GM19043 (cell line): Measurements from ENCODE around the gene AFF1.
"Not testable (repeated sequence)": the region's sequence is repeated elsewhere in the genome, so short reads cannot be mapped to it uniquely, and the experiment has no call there.

Experiments used
- ATAC-seq: cut with Tn5 transposase; IDR thresholded peaks from one replicate; pipeline ENCODE4 v1.9.1; 2021; ENCODE audit warnings: low read depth; ENCODE audit not compliant: unreplicated experiment

AFF1 gene

GRCh38 chr4:87050596-87050995 lies 115.8 kb downstream of the AFF1 start:
- no peak for ATAC-seq

- no peak for ATAC-seq
Measured at GRCh38 chr4:87051121-87051713, 116.4 kb downstream of the AFF1 start.

DNA sequence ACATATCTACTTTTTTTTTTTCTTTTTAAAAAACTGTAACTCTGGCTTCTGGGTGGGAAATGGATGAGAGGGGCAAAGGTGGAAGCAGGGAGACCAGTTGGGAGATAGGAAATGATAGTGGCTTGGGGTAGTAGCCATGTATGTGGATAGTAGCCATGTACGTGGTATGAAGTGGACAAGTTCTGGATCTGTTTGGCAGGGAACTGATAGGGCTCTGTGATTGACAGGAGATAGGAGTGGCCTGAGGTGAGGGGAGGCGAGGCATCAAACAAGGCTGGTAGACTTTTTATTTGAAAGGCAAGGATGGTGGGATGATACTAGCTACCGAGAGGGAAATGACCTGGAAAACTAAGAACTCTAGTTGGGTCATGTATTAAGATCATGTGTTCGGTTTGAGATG lies 117.8 kb downstream of the AFF1 start:
- no peak for ATAC-seq

DNA sequence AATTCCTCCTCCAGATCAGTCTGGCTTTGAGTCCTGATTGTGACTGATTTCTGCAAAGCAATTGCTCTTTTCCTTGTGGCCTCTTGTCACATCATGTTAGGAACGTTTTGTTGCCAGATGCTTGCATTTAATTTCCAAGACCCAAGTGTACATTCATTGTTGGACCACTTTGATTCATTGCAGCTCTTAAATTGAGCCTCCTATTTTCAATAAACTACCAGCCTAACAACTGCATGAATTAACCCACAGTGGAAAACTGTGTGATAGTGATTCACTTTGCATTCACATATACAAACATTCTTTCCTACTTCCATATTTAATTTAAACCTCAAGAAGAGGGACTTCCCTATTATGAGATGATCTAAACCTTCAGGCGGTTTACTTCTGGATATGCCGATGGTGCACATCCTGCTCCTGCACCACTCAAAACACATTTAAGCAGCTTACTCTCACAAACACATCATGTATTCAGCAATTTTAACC lies 118.4 kb downstream of the AFF1 start:
- ATAC-seq: no peak

DNA sequence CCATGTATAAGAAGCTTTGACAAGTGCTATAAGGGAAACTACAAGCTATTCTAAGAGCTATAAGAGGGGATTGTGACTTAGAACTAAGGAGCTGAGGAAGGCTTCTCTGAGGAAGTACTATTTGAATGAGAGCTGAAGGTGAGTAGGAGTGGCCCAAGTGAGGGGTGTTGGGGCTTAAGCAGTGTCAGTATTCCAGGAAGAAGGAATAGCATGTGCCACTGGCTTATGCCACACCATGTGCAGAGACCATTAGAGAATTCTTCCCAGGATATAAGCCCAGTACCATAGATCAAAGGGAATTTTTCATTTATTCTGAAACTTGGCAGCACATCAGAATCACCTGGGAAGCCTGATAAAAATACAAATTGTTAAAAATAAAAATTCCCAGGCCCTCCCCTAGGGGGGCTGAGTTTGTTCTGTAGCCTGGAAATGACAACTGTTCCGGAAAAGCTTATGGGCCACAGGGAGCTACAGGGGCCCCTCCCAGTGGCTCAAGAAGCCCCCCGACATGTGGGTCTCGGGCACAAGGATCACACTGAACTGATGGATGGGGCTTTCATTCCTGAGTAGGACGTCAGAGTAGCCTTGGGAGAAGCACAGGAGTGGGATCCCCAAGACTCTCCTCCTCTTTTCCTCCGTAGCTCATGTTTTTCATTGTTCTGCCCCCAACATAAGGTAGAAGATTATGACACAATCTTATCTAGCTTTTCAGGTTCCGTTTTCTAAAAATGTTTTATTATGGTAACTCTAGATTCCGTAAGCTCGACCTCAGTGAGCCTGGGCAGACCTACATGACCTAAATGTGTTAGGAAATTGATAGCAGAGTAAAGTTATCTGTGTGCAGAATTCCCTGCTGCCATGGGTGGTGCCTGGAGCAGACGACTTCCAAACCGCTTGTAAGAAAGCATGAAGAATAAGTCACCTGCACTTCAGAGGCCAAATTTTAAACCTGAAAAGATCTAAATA lies 119.3 kb downstream of the AFF1 start:
- no peak for ATAC-seq

DNA sequence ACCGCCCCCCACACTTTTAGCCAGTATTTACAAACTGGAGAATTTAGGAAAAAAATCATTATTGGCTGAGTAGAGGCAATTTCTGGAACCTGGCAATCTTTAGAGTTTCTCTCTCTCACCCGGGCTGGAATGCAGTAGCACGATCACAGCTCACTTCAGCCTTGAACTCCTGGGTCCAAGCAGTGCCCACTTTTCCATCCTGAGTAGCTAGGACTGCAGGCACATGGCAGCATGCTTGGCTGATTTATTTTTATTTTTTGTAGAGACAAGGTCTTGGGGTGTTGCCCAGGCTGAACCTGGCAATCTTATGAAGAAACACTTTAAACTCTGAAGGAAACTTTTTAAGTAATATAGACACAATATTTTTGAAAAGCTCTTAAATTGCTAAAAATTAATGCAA lies 120.1 kb downstream of the AFF1 start:
- ATAC-seq: no peak

DNA sequence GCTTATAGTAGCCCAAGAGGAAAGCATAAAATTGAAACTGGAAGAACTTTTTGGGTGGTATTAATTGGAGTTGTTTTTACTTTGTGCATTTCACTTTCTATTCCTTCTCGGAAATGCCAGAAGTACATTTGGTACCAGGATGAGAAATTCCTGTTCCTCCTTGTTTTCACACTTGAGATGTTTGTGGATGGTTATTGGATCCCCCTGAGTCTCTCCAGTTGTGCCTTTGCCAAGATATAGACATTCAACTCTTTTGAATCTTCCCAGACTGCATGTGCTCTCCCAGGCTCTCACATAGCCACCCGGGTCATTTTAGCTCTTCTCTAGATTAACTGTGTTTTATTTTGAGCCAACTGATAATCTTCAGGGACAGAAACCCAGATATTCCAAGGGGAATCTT lies 120.5 kb downstream of the AFF1 start:
- no peak for ATAC-seq

DNA sequence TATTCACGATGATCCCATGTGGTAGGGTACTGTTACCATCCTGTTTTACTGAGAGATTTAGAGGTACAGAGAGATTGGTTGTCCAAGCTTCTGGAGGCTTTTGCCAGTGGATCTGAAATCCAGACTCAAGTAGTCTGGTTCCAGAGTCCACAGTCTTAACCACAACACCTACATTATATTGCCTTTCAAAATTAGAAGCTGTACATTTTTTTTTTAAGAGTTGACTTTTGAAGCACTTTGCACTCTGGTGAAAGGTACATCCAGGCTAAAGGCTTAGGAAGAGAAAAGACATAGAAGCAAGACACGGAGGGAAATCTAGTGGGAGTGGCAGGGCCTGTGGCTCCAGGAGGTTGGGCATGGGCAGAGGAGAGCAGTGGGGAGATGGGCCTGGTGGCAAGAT lies 122.1 kb downstream of the AFF1 start:
- no peak for ATAC-seq

- ATAC-seq: no peak
Measured at GRCh38 chr4:87057835-87058355, 123.1 kb downstream of the AFF1 start.

GRCh38 chr4:87058356-87059073 lies 123.7 kb downstream of the AFF1 start:
- ATAC-seq: no peak

DNA sequence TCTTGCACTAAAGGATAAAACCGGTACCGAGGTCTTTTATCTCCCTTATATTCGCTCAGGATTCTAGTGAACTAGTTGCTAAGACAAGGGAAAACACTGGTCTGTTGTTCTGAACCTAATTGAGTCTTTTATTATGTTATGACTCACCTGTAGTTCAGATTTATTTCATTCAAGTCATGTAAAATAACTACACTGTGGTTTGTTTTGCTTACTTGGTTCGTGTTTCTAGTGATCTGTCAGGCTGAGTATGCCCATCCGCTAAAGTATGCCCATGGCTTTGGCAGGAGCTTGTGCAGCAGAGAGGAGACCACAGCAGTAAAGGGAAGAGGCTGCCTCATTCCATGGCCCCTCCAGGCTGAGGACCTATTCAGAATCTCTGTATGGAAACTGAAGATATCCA lies 126.1 kb downstream of the AFF1 start:
- no peak for ATAC-seq

DNA sequence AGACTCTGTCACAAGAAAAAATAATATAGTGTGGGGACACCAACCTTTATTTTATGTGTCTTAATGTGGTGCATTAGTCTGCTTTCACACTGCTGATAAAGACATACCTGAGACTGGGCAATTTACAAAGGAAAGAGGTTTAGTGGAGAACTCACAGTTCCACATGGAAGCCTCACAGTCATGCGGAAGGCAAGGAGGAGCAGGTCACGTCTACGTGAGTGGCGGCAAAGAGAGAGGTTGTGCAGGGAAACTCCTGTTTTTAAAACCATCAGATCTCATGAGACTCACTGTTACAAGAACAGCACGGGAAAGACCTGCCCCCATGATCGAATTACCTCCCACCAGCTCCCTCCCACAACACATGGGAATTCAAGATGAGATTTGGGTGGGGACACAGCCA lies 130.2 kb downstream of the AFF1 start:
- ATAC-seq: no peak

GRCh38 chr4:87066403-87067123 lies 131.8 kb downstream of the AFF1 start:
- no peak for ATAC-seq

- ATAC-seq: no peak
Measured at GRCh38 chr4:87067124-87067885, 132.5 kb downstream of the AFF1 start.

DNA sequence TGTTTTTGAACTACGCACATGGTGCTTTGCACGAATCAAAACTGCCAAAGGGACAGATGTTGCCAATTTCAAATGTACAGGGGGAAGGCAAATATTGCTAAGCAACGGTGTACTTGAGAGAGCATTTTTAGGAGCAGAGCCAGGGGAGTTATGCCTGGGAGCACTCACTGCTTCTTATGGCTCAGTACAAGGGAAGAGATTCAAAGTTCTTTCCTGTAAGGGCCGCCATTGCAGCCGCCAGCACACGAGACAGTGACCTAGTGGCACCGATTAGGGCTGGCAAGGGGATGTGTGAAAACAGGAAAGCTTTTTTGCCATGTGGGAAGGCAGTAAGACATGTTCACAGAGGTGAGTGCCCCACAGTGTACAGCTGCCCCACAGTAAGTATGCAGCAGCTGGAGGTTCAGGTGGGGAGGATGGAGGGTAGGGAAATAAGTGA lies 133.8 kb downstream of the AFF1 start:
- no peak for ATAC-seq

GRCh38 chr4:87069037-87069742 lies 134.4 kb downstream of the AFF1 start:
- ATAC-seq: no peak

GRCh38 chr4:87071401-87071800 lies 136.6 kb downstream of the AFF1 start:
- ATAC-seq: no peak

DNA sequence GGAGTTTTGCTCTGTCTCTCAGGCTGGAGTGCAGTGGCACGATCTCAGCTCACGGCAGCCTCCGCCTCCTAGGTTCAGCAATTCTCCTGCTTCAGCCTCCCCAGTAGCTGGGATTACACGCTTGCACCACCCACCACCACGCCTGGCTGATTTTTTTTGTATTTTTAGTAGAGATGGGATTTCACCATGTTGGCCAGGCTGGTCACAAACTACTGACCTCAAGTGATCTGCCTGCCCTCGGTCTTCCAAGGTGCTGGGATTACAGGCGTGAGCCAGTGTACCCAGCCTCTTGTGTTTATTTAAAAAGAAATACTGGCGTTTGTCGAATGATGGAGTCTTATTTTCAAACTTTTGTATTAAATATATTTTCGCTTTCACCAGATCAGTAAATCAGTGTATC lies 137.7 kb downstream of the AFF1 start:
- ATAC-seq: not testable (repeated sequence)
